ENCODE measurements around the gene HTD2.
"Not testable (repeated sequence)": the region's sequence is repeated elsewhere in the genome, so short reads cannot be mapped to it uniquely, and the experiment has no call there.

HTD2 gene

DNA sequence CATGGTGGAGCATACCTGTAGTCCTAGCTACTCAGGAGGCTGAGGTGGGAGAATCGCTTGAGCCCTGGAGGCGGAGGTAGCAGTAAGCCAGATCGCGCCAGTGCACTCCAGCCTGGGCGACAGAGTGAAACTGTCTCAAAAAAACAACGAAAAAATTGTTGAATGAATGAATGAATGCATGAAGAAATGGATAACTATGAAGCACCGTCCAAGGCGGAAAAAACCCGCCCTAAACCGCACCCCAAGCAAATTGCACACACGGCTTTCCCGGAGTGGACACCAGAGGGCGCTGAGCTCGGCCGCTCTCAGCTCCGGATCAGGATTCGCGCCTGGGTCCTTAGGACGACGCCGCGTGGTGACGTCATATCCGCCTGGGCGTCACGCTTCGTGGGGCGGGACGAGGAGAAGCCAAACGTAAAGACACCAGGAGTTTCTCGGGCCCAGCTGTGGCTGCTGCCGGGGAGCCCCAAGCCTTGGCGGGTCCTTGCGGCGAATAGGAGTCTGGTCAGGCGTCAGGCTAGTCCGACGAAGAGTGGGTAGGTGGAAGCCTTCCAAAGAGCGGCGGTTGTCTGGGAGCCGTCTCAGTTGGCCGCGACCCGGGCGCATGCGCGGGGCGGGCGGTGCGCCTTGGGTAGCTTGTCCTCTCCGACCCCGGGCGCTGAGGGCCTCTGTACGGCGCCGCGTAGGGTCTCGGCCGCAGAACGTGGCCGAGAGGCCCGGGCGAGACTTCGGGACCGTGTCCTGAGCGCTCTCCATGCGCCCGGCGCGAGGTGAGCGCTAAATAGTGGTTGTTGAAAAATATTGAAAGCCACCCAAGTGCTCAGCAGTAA, at the start of gene HTD2, which contains the start of gene RPP14:
Gene HTD2 (plus strand): TSS at position 639 of the 830 bp plus-strand sequence. CDS start 11,094 bp downstream, outside the sequence.
Gene RPP14 (plus strand): TSS at position 364 of the 830 bp plus-strand sequence. CDS start 4,085 bp downstream, outside the sequence.
- DNase-seq: peak; percentile 99

DNA sequence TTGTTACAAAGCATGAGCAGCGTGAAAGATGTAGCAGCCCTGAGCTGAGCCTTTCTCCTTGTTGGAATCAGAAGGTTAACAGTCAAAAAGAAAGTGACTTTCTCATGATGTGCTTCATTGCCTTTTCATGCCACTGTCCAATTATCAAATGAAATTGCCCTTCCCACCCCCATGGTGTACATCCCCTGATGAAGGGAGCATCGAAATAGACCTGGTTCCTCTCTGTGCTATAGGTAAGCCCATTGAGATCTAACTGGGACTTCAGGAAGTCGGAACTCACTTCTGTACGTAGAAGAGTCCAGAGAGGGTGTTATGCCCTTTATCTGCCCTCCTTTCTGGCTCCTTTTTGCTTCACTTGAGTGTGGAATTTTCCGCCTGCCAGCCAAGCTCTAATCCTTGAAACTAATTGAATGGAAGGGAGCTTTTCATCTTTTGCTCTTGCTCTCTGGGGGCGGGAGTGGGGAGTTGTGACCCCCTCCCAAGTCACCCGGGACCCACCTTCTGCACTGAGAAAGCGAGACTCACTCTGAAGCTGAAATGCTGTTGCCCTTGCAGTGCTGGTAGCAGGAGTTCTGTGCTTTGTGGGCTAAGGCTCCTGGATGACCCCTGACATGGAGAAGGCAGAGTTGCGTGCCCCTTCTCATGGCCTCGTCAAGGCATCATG, 47.8 kb upstream of the HTD2 start:
- no peak for DNase-seq

DNA sequence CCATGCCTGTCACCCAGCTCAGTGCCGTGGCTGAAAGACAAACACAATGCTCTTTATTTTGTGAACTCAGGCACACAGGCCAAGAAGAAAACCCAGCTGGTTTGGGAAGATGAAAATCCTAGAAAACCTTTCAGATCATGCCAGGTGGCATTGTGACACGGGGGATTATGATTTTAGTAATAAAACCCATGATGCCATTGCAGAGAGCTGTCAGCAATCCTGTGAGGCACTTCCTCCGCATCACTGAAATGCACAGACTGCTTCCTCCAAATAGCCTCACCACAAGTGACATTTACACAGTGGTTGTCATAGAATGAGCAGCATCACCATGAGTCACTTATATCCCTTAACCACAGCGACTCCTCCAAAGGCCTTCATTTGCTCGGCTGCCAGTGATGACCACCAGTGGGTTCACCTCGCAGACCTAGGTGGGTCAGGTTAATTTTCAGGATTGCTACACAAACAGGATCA, 46.0 kb upstream of the HTD2 start:
- no peak for DNase-seq

DNA sequence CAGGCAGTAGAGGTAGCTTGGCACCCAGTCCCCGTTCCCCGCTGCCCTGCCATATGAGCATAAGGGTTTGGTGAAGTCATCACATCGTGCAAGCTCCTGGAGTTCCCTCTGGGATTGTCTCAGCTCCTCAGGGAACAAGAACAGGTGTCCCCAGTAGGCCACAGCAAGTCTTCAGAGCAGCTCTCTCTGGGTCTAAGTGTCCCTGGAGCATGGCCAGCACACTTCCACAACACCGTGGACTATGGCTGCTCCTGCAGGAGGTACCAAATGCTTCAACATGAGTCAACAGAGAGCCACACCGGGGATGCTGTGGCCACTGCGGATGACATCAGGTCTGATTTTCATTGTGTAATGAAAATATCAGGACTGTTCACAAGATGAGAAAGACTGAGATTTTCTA, 45.6 kb upstream of the HTD2 start:
- no peak for DNase-seq

DNA sequence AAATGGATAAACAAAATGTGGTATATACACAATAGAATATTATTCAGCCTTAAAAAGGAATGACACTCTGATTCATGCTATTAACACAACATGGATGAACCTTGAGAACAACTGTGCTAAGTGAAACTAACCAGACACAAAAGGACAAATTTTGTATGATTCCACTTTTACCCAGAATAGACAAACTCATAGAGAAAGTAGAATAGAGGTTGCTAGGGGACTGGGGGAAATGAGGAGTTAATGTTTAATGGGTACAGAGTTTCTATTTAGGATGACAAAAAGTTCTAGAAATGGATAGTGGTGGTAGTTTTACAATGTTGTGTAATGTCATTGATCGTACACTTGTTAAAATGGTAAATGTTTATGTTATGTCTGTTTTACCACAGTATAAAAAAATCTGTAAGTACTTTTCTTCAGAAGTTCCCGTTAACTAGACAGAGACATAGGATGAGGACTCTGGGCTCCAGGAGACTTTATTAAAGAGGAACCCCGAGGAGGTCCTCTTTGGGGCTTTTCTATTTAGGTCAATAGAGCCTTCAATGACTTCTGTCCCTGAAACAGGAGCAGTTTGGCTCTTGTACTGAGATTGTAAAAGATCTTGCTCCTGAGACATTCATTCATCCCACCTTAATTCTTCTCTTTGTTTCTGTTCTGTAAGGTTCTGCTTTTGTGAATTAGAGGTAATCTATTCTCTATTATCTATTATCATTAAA, 44.2 kb upstream of the HTD2 start:
- no peak for DNase-seq

DNA sequence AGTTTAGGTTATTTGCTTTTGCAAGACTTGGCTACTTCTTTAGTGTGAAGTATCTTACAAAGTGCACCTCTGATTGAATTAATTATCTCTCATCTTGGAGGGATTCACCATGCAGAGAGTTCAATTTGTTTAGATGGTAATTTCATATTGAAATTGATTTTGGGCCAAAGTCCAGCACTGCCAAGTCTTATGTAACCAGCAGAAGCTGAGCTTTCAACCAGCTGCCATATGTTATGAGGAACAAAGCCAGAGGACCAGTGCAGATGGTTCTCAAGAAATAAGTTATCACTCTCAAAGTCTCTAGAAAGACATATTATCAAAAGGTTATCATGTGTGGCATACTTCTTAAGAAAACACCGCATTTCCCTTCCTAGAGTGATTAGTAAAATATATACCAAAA, 39.7 kb upstream of the HTD2 start:
- DNase-seq: no peak

DNA sequence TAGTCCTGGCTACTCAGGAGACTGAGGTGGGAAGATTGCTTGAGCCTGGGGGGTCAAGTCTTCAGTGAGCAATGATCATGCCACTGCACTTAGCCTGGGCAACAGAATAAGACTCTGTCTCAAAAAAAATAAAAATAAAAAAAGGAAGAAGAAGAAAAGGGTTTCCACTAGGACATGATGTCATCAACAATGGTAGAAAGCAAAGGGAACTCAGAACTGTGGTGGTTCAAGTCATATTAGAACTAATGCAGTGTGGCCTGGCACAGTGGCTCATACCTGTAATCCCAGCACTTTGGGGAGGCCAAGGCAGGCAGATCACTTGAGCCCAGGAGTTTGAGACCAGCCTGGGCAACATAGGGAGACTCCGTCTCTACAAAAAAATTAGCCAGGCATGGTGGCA, 38.8 kb upstream of the HTD2 start:
- not testable (repeated sequence) for DNase-seq

DNA sequence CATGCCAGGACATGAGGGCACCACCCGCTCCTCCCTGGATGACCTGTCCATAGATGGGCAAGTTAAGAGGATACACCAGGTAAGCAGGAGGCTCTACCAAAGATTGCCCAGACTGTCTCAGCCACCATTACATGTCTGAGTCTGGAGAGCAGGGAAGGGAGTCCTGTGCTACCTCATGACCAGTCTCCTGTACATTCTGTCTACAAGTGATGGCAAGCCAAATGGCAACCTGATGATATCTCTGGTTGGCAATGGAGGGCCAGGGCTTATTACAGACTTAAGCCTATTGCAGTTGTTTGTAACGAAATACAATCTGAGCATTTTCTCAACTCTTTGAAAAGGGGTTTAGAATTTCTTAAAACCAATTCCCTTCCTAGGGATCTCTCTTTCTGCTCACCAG, 37.0 kb upstream of the HTD2 start:
- DNase-seq: no peak

DNA sequence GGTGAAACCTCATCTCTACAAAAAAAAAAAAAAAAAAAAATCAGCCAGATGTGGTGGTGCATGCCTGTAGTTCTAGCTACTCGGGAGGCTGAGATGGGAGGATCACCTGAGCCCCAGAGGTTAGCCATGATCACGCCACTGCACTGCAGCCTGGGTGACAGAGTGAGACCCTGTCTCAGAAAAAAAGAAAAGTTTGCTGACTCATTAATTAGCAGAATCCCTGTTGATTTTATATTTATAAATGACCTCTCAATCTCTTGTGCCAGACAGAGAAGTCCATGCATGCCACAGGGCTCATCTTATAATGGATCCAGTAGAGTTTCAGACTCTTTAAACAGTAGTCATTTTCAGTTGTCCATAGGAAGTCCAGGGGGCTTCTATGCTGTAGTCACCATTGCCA, 35.8 kb upstream of the HTD2 start:
- no peak for DNase-seq

DNA sequence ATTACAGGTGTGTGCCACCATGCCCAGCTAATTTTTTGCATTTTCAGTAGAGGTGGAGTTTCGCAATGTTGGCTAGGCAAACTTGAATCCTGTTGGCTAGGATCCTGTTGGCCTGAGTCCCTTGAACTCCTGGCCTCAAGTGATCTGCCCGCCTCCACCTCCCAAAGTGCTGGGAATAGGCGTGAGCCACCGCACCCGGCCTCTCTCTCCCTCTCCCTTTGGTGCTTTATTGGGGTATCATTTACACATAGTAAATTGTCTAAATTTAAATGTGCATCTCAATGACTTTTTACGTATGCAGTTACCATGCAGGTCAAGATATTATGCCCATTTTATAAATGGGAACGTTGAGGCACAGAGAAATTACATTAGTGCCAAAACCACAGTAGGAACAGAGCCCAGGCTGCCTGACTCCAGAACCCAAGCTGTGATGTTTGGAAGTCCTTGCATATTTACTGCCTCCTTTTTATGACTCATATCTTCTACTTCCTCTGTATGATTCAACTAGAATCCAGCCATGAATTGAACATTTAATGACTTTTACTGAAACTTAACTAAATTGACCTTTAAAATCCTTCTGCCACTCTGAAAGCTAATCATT, 34.3 kb upstream of the HTD2 start:
- DNase-seq: no peak

DNA sequence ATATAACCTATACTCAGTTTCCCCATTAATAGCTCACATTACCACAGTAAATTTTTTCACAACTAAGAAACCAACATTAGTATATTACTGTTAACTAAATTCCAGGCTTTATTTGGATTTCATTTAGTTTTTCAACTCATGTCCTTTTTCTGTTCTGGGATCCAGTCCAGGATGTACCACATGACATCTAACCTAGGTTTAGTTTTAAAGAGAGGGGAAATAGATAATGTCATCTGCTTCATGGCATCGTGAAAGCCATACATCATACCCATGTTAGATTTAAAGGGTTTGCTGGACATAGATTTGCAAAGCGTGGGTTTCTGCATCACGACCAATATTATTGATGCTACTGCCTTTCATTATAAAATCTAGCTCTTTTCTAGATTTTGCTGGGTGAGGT, 33.4 kb upstream of the HTD2 start:
- no peak for DNase-seq

DNA sequence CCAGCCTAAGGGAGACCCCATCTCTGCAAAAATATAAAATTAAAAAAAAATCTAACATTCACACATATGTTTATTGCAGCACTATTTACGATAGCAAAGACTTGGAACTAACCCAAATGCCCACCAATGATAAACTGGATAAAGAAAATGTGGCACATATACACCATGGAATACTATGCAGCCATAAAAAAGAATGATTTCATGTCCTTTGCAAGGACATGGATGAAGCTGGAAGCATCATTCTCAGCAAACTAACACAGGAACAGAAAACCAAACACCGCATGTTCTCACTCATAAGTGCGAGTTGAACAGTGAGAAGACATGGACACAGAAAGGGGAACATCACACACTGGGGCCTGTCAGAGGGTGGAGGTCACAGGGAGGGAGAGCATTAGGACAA, 33.0 kb upstream of the HTD2 start:
- DNase-seq: not testable (repeated sequence)

DNA sequence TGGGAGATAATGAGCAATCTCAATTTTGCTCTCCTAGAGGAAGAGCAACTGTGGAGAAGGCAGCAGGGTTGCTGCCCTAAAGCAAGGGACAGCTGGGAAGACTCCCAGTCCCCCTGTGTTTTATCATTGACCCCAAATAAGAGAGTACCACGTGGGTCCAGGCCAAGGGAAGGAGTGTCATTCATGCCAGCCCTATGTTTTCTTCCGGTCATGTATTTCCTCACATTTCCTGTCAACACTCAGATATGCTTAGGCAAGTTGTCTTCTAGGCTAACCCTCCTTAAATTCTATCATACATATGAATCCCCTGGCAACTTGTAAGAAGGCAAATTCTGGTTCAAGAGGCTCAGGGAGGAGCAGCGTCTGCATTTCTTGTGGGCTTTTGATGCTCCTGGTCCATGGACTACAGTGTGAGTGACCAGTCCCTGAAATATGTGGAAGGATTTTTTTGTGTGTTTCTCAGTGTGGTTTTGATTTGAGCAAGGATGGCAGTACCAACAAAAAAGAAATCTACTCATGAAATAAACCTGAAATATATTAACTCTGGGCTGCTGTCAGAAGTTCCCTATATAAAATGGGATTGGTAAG, 32.2 kb upstream of the HTD2 start:
- DNase-seq: no peak

DNA sequence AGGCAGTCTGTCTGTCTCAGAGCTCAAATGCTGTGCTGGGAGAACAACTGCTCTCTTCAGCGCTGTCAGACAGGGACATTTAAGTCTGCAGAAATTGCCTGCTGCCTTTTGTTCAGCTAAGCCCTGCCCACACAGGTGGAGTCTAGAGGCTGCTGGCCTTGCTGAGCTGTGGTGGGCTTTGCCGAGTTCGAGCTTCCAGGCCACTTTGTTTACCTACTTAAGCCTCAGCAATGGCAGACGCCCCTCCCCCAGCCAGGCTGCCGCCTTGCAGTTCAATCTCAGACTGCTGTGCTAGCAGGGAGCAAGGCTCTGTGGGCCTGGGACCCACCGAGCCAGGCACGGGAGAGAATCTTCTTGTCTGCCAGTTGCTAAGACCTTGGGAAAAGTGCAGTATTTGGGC, 25.3 kb upstream of the HTD2 start:
- no peak for DNase-seq

DNA sequence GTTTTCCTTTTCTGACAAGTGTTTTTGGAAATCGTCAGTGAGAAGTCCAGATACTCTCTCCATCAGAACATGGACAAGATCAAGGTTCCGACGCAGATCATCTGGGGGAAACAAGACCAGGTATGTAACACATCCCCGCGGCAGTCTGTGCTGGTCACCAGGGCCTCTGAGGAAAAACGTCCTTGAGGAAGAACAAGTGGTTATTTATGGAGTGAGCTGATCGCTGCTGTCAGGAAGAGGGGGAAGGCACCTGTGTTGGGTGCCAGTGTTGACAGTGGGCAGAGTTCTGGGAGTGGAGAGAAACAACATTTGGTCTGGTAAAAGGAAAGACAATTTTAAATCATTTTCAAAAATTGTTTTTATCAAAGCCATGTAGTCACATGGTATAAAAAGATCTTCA, 21.0 kb upstream of the HTD2 start:
- DNase-seq: no peak

DNA sequence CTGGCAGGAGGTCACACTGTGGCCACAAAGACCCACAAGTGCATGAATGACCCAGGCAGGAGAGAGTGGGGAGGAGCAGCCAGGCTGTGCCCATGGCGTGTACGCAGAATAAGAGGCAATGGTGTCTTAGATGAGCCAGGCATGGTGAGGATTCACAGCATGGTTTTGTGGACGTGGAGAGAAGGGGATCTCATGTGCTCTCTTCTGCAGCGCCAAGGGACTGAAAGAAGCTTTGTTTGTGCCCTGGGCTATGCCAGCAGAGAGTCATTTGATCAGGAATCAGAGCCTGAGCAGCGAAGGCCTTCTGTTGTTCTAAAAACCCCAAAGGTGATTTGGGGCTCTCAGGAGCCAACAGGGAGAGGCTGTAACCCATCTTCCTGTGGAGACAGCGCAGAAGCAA, 19.0 kb upstream of the HTD2 start:
- no peak for DNase-seq

DNA sequence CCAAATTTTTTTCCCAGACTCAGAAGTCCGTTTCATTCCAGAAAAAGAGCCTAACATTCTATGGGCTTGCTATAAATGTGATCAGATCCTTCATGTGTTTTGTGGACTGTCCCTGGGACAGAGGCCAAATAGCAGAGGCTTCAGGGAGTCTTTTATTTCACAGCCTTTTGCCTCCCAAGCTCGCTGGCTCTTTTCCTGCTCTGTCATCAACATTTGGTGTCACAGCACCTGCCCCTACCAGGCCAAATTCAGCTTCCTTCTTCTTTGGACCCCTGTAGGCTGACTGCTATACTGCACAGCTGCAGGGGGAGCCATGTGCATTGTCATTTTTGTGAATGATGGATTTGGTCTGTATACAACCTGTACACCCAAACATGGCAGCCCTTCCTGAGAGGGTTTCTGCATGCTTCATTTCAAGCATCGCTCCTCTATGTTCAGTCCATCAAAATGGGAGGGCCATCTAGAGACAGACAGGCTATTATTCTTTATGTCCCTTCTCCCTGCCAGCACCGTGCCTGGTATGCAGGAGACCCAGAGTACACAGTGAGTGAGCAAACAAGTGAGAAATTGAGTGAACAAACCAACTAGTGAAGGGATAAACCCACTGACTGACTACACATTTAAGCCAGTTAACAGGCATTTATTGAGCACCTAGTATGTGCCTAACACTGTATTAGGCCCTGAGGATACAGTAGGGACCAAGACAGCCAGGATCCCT, 18.1 kb upstream of the HTD2 start:
- DNase-seq: no peak

DNA sequence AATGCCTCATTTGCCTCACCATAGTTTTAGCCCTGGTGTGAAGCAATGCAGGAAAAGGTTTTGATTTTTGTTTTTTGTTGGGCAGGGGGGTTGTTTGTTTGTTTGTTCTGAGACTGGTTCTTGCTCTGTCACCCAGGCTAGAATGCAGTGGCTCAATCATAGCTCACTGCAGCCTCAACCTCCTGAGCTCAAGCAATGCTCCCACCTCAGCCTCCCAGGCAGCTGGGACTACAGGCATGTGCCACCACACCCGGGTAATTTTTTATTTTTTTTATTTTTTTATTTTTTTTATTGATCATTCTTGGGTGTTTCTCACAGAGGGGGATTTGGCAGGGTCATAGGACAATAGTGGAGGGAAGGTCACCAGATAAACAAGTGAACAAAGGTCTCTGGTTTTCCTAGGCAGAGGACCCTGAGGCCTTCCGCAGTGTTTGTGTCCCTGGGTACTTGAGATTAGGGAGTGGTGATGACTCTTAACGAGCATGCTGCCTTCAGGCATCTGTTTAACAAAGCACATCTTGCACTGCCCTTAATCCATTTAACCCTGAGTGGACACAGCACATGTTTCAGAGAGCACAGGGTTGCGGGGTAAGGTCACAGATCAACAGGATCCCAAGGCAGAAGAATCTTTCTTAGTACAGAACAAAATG, 17.2 kb upstream of the HTD2 start:
- DNase-seq: not testable (repeated sequence)

DNA sequence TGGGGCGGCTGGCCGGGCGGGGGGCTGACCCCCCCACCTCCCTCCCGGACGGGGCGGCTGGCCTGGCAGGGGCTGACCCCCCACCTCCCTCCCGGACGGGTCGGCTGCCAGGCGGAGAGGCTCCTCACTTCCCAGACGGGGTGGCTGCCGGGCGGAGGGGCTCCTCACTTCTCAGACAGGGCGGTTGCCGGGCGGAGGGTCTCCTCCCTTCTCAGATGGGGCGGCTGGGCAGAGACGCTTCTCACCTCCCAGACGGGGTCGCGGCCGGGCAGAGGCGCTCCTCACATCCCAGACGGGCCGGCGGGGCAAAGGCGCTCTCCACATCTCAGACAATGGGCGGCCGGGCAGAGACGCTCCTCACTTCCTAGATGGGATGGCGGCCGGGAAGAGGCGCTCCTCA, 15.9 kb upstream of the HTD2 start:
- not testable (repeated sequence) for DNase-seq

DNA sequence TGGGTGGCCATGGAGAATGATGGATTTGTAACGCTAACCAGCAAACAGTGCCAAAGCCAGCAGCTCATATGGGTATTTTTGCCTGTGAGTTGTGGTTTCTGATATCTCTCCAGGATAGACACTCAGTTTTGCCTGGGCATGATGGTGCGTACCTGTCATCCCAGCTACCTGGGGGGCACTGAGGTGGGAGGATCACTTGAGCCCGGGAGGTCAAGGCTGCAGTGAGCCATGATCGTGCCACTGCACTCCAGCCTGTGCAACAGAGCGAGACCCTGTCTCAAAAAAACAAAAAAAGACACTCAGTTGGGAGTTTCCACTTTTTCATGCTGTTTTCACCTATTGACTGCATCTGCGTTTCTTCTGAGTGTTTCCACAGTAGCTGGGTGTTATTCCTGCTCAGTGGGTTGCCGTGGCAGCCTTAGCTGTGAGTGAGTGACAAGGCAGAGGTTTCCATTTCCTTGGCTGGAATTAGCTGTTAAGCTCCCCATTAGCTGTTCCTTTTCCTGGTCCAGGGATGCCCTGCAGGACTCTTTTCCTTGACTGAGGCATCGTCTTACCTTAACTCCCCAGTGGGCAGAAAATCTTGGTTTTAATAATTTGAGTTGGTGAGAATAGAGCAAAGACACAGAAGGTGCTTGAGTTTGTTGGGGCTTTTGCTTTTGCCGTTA, 14.5 kb upstream of the HTD2 start:
- DNase-seq: no peak

DNA sequence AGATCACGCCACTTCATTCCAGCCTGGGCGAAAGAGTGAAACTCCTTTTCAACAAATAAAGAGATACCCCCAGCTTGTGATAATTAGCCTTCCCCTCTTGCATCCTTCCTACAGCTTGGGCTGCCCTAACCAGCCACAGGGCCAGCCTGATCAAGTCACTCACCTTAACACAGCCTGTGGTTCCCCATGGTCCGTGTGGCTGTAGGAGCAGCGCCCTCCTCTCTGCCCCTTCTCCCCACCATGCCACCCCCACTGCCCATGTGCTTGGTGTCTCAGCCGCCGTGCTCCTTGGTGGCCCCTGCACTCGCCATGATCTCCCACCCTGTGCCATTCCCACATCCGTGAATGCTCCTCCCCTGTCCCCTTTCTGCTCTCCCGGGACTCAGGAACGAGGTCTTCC, 13.5 kb upstream of the HTD2 start:
- no peak for DNase-seq

Measured in CD4-positive, alpha-beta T cell treated with Interleukin-6 for 4 hours (primary cell).